OCI-LY3 (cell line): ENCODE results near the gene RPL35.

Experiments used
- EZH2phosphoT487 ChIP-seq: fragments of 200-600 bp; shearing (Covaris generic); IDR thresholded peaks from 2 replicates; pipeline ENCODE4 v1.6.1; 2018; ENCODE audit warnings: antibody characterized with exemption, mixed run types, low read depth
- TF ChIP-seq, protein P1 (sequence below): fragments of 200-600, 300-600 bp; sonication (generic); IDR thresholded peaks from 2 replicates; pipeline ENCODE4 v1.5.1; 2014; ENCODE audit warnings: antibody characterized with exemption, low read length, low read depth

DNA sequence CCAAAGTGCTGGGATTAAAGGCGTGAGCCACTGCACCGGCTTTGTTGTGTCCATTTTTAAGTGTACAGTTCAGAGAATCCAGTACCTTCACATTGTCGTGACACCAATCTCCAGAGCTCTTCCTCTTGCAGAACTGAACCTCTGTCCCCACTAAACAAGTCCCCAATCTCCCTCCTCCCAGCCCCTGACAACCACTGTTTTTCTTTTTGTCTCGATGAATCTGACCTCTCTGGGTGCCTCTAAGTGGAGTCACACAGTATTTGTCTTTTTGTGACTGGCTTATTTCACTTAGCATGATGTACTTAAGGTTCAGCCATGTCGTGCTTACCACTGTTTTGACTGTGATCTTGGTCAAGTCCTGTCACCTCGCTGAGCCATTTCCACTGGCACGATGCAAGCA, 6.9 kb downstream of the RPL35 start:
- TF ChIP-seq, protein P1, sequence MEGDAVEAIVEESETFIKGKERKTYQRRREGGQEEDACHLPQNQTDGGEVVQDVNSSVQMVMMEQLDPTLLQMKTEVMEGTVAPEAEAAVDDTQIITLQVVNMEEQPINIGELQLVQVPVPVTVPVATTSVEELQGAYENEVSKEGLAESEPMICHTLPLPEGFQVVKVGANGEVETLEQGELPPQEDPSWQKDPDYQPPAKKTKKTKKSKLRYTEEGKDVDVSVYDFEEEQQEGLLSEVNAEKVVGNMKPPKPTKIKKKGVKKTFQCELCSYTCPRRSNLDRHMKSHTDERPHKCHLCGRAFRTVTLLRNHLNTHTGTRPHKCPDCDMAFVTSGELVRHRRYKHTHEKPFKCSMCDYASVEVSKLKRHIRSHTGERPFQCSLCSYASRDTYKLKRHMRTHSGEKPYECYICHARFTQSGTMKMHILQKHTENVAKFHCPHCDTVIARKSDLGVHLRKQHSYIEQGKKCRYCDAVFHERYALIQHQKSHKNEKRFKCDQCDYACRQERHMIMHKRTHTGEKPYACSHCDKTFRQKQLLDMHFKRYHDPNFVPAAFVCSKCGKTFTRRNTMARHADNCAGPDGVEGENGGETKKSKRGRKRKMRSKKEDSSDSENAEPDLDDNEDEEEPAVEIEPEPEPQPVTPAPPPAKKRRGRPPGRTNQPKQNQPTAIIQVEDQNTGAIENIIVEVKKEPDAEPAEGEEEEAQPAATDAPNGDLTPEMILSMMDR: no peak
- no peak for TF ChIP-seq EZH2phosphoT487
